Brain pericyte (primary cell): ENCODE data around the gene DAP3.

Source experiments
- DNase-seq: peaks from one replicate; pipeline ENCODE4 v3.0.0-alpha.2; 2012; ENCODE audit warnings: low read depth, low spot score

Gene DAP3

DNA sequence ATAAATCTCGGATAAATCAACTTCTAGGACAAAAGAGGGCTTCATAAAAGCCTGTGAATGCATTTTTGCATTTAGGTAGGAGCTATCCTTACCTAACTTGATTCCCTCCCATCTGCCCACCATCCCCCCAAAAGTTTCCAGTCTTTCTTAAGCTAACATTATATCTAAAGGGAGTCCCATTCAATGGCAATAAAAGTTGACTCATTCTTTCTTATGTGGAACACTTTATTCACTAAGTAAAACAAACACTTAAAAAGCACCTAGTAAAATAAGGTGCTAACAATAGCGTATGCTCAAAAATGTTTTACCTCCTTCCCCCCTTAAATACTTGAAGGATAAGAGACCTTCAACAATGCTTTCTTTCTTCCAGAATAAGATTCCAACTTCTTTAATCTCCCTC is 84.3 kb downstream of the DAP3 start:
- DNase-seq = no peak

DNA sequence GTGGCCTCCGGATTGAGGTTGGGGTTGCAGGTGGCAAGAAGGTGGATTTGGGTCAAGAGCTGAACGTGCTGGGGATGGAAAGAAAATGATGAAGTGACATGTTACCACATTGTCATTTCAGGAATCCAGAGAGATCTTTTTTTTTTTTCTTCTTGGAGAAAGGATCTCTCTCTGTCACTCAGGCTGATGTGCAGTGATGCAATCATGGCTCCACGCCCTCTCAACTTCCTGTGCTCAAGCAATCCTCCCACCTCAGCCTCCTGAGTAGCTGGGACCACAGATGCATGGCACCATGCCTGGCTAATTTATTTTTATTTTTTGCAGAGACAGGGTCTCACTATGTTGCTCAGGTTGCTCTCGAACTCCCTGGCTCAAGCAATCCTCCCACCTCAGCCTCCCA is 87.5 kb downstream of the DAP3 start:
- DNase-seq = no peak

DNA sequence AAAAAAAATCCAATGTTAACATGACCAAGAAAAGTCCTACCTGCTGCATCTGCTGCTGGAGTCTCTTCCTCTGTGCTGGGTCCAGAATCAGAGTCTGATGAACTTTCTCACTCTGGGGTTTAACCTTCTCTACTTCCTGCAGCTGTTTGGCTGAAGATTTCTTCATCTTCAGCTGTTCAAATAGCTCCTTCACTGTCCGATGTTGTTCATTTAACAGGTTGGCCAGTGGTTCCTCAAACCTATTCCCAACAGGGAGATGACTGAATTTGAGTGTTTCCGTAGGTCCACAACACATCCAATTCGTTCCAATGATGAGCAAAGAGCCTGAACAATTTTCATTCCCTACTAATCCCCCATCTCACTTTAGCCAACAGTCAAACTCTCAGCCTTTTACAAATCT is 88.7 kb downstream of the DAP3 start:
- no peak for DNase-seq
